Vagina (tissue), 2 donors: Measurements from ENCODE around the gene TNIP2.

ENCODE experiments used
- CTCF ChIP-seq, 3 experiments: fragments of 450-650 bp in 2 of 3; fragments of 200-600 bp in 1 of 3; sonication (generic) in 1 of 3; IDR thresholded peaks; one replicate each; pipeline ENCODE4 v1.5.1; 2017 to 2019; ENCODE audit warnings: antibody characterized with exemption in 3 of 3, mild to moderate bottlenecking in 2 of 3, moderate library complexity in 2 of 3
- POLR2A ChIP-seq, 2 donors: fragments of 450-650 bp; IDR thresholded peaks; one replicate each; pipeline ENCODE4 v1.6.1; 2017; ENCODE audit warnings: antibody characterized with exemption in 2 of 2, mild to moderate bottlenecking in 2 of 2, moderate library complexity in 2 of 2
- POLR2AphosphoS5 ChIP-seq, 2 donors: sonication (generic); formaldehyde crosslinking; IDR thresholded peaks; one replicate each; pipeline ENCODE4 v1.9.0; 2017; ENCODE audit warnings: antibody characterized with exemption in 2 of 2, mild to moderate bottlenecking in 2 of 2, low read depth in 1 of 2; ENCODE audit not compliant: insufficient read depth in 1 of 2

GRCh38 chr4:2715426-2715825, 40.7 kb downstream of the TNIP2 start:
- no peak for TF ChIP-seq CTCF (IDR thresholded peaks at IDR 0.05)
- no peak for TF ChIP-seq POLR2A (IDR thresholded peaks at IDR 0.05)
- no peak for TF ChIP-seq POLR2AphosphoS5 (IDR thresholded peaks at IDR 0.05; ENCODE audit: insufficient read depth in 1 of 2, low read depth in 1 of 2)
